ENCODE results near the gene SLC6A8. TPM values are rescaled to one million over a fixed set of nuclear protein-coding genes. Genes with fewer than 3 reads are reported as not detected.
"Not testable (repeated sequence)": the region's sequence is repeated elsewhere in the genome, so short reads cannot be mapped to it uniquely, and the experiment has no call there.

The SLC6A8 gene
- total RNA-seq, 2 donors from 2014 or later = 16.8 to 16.9 TPM

- H3K4me3 ChIP-seq = peak overlapping the region; percentile 35
- no peak for TF ChIP-seq CTCF (IDR thresholded peaks at IDR 0.05)
- ATAC-seq (ENCODE audit: insufficient number of reproducible peaks, low FRiP score, low read depth) (no peak), DNase-seq (ENCODE audit: low spot score) (no peak)
- no peaks in the 10 kb centered on the region for H3K9me3 ChIP-seq
- H3K27me3 ChIP-seq (replicated peaks; ENCODE audit: insufficient read depth) = no peaks in the 10 kb centered on the region
- peak overlapping the region in 1 of 2 donors; percentile 30 for H3K27ac ChIP-seq
- no peaks in the 10 kb centered on the region for H3K36me3 ChIP-seq
- peaks cover 0 to 8% of the 10 kb centered on the region in 2 donors for H3K4me1 ChIP-seq (ENCODE audit: control insufficient read depth in 1 of 2, low read depth in 2 of 2)
Observed at GRCh38 chrX:153689654-153690465, 2.1 kb downstream of the SLC6A8 start.

GRCh38 chrX:153690466-153690865 lies 2.7 kb downstream of the SLC6A8 start:
- no peak for TF ChIP-seq CTCF (IDR thresholded peaks at IDR 0.05)
- no peak for ATAC-seq (ENCODE audit: insufficient number of reproducible peaks, low FRiP score, low read depth)
- no peak overlapping the region for H3K27ac ChIP-seq

GRCh38 chrX:153691032-153691827 lies 3.5 kb downstream of the SLC6A8 start:
- not testable (repeated sequence) for DNase-seq (ENCODE audit: low spot score); ATAC-seq (ENCODE audit: insufficient number of reproducible peaks, low FRiP score, low read depth); H3K9me3 ChIP-seq; H3K27ac ChIP-seq; H3K4me1 ChIP-seq (ENCODE audit: control insufficient read depth in 1 of 2, low read depth in 2 of 2); H3K36me3 ChIP-seq; H3K4me3 ChIP-seq; H3K27me3 ChIP-seq (replicated peaks; ENCODE audit: insufficient read depth)

More at GRCh38 chrX:153690466-153690865, 2.7 kb downstream of the SLC6A8 start:
- no peaks in the 10 kb centered on the region for H3K9me3 ChIP-seq
- DNase-seq (ENCODE audit: low spot score) = no peak
- no peaks in the 10 kb centered on the region for H3K27me3 ChIP-seq (replicated peaks; ENCODE audit: insufficient read depth)
- no peaks in the 10 kb centered on the region for H3K36me3 ChIP-seq
- H3K4me3 ChIP-seq = no peak overlapping the region
- peaks cover 0 to 8% of the 10 kb centered on the region in 2 donors for H3K4me1 ChIP-seq (ENCODE audit: control insufficient read depth in 1 of 2, low read depth in 2 of 2)

- H3K27ac ChIP-seq = no peak overlapping the region
- H3K27me3 ChIP-seq (replicated peaks; ENCODE audit: insufficient read depth) = no peaks in the 10 kb centered on the region
- DNase-seq (ENCODE audit: low spot score) (no peak), ATAC-seq (ENCODE audit: insufficient number of reproducible peaks, low FRiP score, low read depth) (no peak)
- H3K4me1 ChIP-seq (ENCODE audit: control insufficient read depth in 1 of 2, low read depth in 2 of 2) = peaks cover 0 to 8% of the 10 kb centered on the region in 2 donors
- H3K4me3 ChIP-seq = no peak overlapping the region
- no peaks in the 10 kb centered on the region for H3K9me3 ChIP-seq
- no peak for TF ChIP-seq CTCF (IDR thresholded peaks at IDR 0.05)
- no peaks in the 10 kb centered on the region for H3K36me3 ChIP-seq
Observed at GRCh38 chrX:153692003-153692402, 4.3 kb downstream of the SLC6A8 start.

- Histone ChIP-seq H3K27ac (no peak overlapping the region), H3K9me3 (no peaks in the 10 kb centered on the region), H3K4me3 (no peak overlapping the region), H3K27me3 (replicated peaks; ENCODE audit: insufficient read depth) (no peaks in the 10 kb centered on the region), H3K4me1 (ENCODE audit: control insufficient read depth in 1 of 2, low read depth in 2 of 2) (peaks cover 0 to 8% of the 10 kb centered on the region in 2 donors), H3K36me3 (no peaks in the 10 kb centered on the region)
- TF ChIP-seq CTCF (IDR thresholded peaks at IDR 0.05) = no peak
- ATAC-seq (ENCODE audit: insufficient number of reproducible peaks, low FRiP score, low read depth) (no peak), DNase-seq (ENCODE audit: low spot score) (no peak)
Observed at GRCh38 chrX:153692611-153693156, 5.0 kb downstream of the SLC6A8 start.

Data from thoracic aorta (tissue), 2 donors.